Measurements from ENCODE around the gene TMEM229B.

TMEM229B gene

DNA sequence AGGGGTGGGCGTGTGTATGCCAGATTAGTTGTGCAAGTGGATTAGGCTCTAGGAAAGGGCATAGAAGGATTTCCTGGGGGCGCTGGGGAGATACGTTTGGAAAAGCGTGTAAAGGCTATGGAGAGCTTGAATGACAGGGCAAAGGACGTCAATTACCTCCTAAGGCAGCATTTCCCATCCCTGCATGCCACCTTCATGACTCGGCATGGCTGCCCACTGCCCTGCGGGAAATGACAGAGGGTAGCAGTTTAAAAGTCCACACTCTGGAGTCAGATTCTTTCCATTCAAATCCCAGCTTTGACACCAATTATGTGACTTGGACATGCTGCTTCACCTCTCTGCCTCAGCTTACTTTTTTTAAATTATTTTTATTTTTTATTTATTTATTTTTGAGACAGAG is 14.8 kb upstream of the TMEM229B start:
- H3K27me3 Mint-ChIP-seq, result no peaks in the 10 kb centered on the region
- H3K4me3 Mint-ChIP-seq, result no peak overlapping the region
- no peak overlapping the region for H3K27ac Mint-ChIP-seq
- DNase-seq (no peak), ATAC-seq (no peak)
- peaks cover under 1% of the 10 kb centered on the region for H3K4me1 Mint-ChIP-seq
- no peaks in the 10 kb centered on the region for H3K9me3 Mint-ChIP-seq

DNA sequence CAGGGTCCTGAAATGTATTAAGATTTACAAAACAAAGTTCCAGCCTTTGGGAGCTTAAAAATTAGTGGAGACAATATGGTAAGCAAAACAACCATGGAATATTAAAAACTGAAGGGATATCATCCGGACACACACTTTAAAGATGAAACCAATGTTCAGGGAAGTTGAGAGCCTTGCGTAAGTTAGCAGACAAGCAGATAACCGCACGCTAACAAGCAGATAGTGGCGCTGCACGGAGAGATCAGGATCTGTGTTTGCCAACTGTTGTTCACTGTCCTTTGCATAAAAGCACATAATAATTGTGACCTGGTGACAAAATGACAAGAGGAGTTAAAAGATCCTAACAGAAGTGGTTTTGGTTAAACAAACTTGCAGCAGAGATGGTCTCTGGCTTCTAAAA is 14.3 kb upstream of the TMEM229B start:
- Mint-ChIP-seq H3K27ac (no peak overlapping the region), H3K4me1 (peaks cover 5% of the 10 kb centered on the region), H3K4me3 (no peak overlapping the region), H3K9me3 (no peaks in the 10 kb centered on the region), H3K27me3 (no peaks in the 10 kb centered on the region)
- DNase-seq (no peak), ATAC-seq (no peak)

DNA sequence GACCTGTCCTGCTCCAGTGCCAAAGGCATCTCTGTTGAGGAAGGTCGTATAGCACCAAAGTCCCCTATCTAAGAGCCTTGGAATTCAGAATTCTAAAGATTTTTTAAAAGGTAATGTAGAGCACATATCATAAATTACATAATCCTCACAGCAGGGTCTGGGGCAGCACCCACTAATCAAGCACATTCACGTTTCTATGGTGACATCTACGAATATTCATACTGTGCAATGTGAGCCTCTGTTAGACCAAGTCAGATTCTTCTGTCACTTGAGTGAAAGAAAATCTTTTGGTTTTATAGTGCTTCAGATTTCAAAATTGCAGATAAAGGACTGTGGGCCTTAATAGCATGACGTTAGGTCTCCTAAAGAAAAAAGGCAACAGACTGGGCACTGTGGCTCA is 13.1 kb upstream of the TMEM229B start:
- no peak for DNase-seq
- no peak for ATAC-seq
- Mint-ChIP-seq H3K4me1 (peaks cover 10% of the 10 kb centered on the region), H3K4me3 (no peak overlapping the region), H3K27me3 (no peaks in the 10 kb centered on the region), H3K9me3 (no peaks in the 10 kb centered on the region), H3K27ac (no peak overlapping the region)

DNA sequence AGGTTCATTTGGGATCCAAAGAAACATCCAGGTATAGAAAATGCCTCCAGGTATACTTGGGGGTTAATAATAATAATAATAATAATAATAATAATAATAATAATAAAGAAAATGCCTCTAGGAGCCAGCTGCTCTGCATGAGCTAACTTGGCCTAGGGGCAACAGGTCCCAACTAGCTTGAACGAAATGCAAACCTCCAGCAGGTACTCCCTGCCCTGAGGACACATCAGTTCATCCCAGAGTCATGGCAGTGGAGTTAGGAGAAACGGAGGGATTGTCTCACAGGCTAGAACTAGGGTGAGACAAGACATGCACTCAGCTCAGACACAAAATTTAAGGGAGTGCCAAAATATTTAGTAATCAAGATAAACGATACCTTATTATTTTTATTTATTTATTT is 12.5 kb upstream of the TMEM229B start:
- H3K9me3 Mint-ChIP-seq, result no peaks in the 10 kb centered on the region
- ATAC-seq (no peak), DNase-seq (no peak)
- no peak overlapping the region for H3K4me3 Mint-ChIP-seq
- peaks cover 10% of the 10 kb centered on the region for H3K4me1 Mint-ChIP-seq
- H3K27me3 Mint-ChIP-seq, result no peaks in the 10 kb centered on the region
- H3K27ac Mint-ChIP-seq, result no peak overlapping the region

DNA sequence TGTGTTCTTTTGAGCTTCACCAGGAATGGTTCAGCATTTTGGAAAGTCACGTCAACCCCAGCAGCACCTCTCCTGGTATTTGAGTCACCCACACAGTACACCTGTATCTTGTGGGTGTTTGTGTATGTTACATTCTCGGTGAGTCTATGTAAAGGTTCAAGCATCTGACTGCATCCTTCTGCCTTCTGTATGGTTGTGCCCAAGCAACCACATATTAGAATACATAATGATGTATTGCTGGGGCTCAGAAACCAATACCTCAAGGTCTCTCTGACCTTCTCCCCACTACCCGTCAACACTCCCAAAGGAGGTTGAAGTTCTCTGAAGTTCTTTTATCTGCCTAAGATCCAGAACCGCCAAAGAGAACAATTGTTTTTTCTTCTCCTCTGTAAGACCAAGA is 9.2 kb upstream of the TMEM229B start:
- peaks cover 10% of the 10 kb centered on the region for H3K4me1 Mint-ChIP-seq
- ATAC-seq, result peak; percentile 80
- no peak overlapping the region for H3K4me3 Mint-ChIP-seq
- H3K27me3 Mint-ChIP-seq, result no peaks in the 10 kb centered on the region
- no peak overlapping the region for H3K27ac Mint-ChIP-seq
- no peak for DNase-seq
- H3K9me3 Mint-ChIP-seq, result peaks cover 19 to 20% of the 10 kb centered on the region in 2 donors

DNA sequence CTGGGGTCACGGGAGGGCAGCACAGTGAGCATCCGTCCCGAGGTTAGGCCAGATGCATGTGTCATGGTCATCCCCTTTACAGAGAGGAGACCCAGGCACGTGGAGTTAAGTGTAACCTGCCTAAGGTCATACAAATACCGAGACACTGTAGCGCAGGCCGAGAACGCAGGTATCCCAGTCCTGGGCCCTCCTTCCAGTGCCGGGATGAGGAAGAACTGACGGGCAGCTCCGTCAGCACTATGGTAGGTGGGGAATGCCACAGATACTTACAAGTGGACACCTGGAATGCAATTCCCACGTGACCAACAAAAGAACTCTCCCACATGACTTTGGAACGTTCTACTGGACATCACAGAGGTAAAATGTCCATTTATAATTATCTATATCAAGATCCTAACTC is 8.7 kb upstream of the TMEM229B start:
- Mint-ChIP-seq H3K27me3 (peaks cover 1% of the 10 kb centered on the region), H3K9me3 (peaks cover 22 to 24% of the 10 kb centered on the region in 2 donors), H3K4me1 (peaks cover 10% of the 10 kb centered on the region), H3K4me3 (no peak overlapping the region), H3K27ac (no peak overlapping the region)
- DNase-seq (no peak), ATAC-seq (no peak)

DNA sequence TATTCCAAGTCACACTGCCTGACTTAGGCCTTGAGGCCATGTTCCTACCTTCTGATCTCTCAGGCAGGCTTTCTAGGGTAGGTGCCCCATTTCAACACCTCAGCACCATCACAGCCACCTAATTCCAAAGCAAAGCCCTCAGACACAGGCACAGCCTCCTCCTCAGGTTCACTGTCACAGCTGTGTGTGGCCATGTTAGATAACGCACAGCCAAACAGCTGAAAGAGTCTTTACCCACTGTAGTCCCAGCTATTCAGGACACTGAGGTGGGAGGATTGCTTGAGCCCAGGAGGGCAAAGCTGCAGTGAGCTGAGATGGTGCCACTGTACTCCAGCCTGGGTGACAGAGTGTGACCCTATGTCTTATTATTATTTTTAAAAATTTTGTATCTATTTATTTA is 7.3 kb upstream of the TMEM229B start:
- Mint-ChIP-seq H3K4me1 (peaks cover 20% of the 10 kb centered on the region), H3K27me3 (peaks cover 8% of the 10 kb centered on the region), H3K4me3 (no peak overlapping the region), H3K27ac (no peak overlapping the region), H3K9me3 (peaks cover 22 to 30% of the 10 kb centered on the region in 2 donors)
- DNase-seq (no peak), ATAC-seq (no peak)

DNA sequence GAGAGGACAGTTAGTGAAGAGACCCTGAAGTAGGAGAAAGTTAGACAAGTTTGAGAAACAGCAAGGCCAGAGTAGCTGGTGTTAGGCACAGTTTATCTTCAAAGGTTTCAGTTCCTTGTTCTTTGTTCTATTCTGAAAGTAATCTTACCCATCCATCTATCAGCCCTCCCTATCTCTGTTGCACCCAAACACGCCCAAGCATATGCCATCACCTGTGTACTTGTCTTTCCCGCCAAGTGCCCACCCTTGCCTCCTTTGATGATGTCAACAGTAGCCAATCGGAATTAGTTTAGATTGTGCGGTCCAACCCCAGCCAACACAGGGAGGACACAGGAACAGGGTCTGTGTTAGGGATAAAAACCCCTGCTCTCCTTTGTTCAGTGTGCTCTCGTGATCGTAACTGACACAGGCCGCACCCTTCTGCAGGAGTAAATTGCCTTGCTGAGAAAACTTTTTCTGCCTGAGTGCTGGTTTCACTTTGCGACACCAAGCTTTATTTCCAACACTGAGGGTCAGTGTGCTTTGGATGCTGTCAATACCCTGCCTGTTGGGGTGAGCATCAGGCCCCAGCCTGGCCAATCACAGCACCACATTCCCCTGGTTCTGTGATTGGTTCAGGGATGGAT is 4.7 kb upstream of the TMEM229B start:
- no peak overlapping the region for H3K4me3 Mint-ChIP-seq
- H3K4me1 Mint-ChIP-seq, result peaks cover 44% of the 10 kb centered on the region
- H3K27me3 Mint-ChIP-seq, result peaks cover 23% of the 10 kb centered on the region
- H3K27ac Mint-ChIP-seq, result no peak overlapping the region
- DNase-seq, result no peak
- peaks cover 22 to 30% of the 10 kb centered on the region in 2 donors for H3K9me3 Mint-ChIP-seq
- no peak for ATAC-seq

DNA sequence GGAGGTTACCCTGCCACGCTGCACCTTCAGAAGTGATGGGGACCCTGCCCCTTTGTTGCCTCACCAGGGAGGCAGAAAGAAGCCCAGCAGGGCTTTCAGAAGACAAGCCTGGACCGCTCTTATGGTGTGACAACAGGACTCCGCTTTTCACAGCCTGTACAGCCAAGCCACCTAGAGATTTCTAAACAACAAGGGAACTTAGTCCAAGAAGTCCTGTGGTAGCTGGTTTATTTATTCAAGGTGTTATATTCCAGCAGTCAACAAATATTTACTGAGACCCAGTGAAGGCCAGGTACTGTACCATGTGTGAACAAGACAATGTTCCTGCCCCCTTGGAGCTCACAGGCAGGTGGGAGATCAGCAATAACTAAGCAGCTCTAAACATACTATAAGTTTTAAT is 4.0 kb upstream of the TMEM229B start:
- Mint-ChIP-seq H3K27me3 (peaks cover 23% of the 10 kb centered on the region), H3K4me1 (peaks cover 44% of the 10 kb centered on the region), H3K4me3 (no peak overlapping the region), H3K9me3 (peaks cover 22 to 30% of the 10 kb centered on the region in 2 donors), H3K27ac (no peak overlapping the region)
- no peak for DNase-seq
- ATAC-seq, result no peak

DNA sequence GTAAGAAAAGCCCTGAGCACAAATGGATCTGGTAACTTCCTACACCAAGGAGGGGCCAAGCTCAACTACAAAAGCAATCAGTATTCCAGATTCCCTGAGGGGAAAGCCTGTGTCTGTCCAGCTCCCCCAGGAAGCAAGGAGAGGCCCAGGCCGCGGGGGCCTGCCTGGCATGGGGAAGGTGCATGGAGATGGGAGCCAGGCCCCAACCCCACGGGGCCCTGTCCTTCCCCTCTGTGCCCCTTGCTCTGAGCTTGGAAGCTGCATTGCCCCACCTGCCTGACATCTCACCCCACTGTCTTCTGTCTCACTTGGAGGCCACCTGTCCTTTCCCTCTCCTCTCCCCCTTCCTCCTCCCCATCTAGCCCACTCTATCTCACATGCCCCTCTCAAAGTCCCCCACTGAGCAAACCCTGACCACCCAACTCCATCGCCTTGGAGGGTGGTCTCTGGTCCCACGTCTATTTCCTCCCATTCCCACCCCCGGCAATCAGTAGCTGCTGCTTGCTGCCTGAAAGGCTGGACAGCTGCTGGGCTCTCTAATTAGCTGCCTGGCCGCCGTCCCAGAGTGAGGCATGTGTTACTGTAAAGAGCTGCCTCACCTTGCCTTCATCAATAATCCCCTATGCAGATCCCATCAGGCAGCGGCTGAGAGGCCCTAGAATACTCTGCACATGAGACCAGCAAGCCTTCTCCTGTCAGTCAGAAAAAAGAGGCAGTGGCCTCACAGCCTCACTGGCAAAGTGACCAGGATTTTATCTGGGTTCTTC is 3.4 kb upstream of the TMEM229B start:
- DNase-seq (no peak), ATAC-seq (no peak)
- peaks cover 48% of the 10 kb centered on the region for H3K4me1 Mint-ChIP-seq
- H3K27ac Mint-ChIP-seq, result peak overlapping the region in 1 of 2 donors; percentile 74
- H3K27me3 Mint-ChIP-seq, result peaks cover 23% of the 10 kb centered on the region
- H3K9me3 Mint-ChIP-seq, result peaks cover 22 to 30% of the 10 kb centered on the region in 2 donors
- no peak overlapping the region for H3K4me3 Mint-ChIP-seq

DNA sequence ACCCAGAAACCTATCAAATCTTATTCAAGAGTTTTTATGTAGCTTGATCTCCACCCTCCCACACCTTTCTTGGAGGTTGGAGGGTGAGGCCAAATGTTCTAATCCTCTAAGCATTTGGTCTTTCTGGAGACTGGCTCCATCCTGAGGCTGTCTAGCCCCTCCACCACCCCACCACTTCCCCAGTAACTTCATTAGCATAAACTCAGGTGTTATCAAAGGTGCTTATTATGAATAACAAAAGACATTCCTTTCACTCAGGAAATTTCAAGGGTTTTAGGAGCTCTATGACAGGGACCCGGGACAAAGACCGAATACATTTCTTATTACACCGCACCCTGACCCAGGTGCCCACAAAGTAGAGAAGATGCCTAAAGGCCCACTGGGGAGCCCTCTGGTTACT is 2.8 kb upstream of the TMEM229B start:
- DNase-seq (no peak), ATAC-seq (no peak)
- peaks cover 22 to 30% of the 10 kb centered on the region in 2 donors for H3K9me3 Mint-ChIP-seq
- H3K27me3 Mint-ChIP-seq, result peaks cover 23% of the 10 kb centered on the region
- peaks cover 55% of the 10 kb centered on the region for H3K4me1 Mint-ChIP-seq
- no peak overlapping the region for H3K4me3 Mint-ChIP-seq
- H3K27ac Mint-ChIP-seq, result no peak overlapping the region

DNA sequence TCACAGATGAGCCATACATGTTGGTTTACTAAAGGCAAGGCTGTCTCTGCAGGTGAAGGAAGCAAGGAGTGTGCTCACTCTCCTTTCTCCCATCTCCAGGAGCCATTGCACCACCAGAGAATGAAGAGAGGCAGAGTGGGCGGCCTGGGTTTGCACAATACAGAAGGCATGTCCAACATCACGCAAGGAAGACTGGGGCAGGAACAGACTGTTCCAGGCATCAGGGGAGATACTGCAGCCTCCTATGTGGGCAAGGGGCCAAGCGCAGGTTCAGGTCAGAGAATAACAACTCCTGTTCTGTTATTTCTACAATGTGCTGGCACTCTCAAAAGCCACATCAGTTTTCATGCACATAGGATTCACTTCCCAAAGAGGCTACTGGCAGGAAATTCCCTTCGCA is 1.7 kb upstream of the TMEM229B start:
- Mint-ChIP-seq H3K9me3 (peaks cover 22 to 30% of the 10 kb centered on the region in 2 donors), H3K27me3 (peaks cover 23% of the 10 kb centered on the region), H3K27ac (no peak overlapping the region), H3K4me3 (no peak overlapping the region), H3K4me1 (peaks cover 65% of the 10 kb centered on the region)
- ATAC-seq (no peak), DNase-seq (no peak)

DNA sequence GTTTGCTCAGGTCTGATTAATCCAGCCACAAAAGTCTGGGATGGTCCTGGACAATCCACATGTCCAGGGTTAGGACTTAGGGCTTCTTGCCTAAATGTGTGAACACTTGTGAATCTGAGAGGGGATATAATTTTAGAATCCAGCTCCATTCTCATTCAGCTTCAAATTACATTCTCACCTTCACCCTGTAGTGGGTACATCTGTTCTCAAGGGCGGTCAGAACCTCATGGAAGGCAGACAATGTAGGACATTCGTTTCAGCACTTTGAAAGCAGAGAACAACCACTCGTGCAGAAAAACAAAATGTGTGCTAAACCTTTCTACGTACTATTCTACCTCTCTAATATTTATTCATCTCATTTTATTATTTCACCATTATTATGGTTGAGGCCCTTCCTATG is 1.2 kb downstream of the TMEM229B start:
- no peak overlapping the region for H3K4me3 Mint-ChIP-seq
- peak overlapping the region in 1 of 2 donors; percentile 96 for H3K27ac Mint-ChIP-seq

DNA sequence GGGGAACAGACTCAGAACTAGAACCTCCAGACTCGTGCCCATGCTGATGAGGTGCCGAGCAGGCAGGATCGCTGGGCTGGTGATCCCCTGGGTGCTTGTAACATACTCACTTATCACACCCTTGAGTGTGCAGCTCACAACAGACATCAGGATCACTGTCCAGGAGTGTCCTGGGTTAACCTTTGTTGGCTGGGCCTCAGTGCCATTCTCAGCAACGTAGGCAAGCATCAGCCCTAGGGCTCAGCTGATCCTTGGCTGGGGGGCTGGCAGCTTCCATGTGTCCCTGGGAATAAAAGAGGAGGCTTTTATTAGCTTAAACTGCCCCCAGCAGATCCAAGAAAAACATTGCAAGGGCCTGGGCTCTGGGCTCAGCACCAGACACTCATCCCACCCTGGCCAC is 1.6 kb downstream of the TMEM229B start:
- Mint-ChIP-seq H3K27me3 (peaks cover 18% of the 10 kb centered on the region), H3K27ac (no peak overlapping the region), H3K4me3 (no peak overlapping the region), H3K4me1 (peaks cover 74% of the 10 kb centered on the region), H3K9me3 (peaks cover 0 to 3% of the 10 kb centered on the region in 2 donors)
- ATAC-seq (no peak), DNase-seq (no peak)

More for the DNA sequence above, 1.2 kb downstream of the TMEM229B start:
- DNase-seq (no peak), ATAC-seq (no peak)
- Mint-ChIP-seq H3K4me1 (peaks cover 76% of the 10 kb centered on the region), H3K27me3 (peaks cover 23% of the 10 kb centered on the region), H3K9me3 (peaks cover 0 to 8% of the 10 kb centered on the region in 2 donors)

DNA sequence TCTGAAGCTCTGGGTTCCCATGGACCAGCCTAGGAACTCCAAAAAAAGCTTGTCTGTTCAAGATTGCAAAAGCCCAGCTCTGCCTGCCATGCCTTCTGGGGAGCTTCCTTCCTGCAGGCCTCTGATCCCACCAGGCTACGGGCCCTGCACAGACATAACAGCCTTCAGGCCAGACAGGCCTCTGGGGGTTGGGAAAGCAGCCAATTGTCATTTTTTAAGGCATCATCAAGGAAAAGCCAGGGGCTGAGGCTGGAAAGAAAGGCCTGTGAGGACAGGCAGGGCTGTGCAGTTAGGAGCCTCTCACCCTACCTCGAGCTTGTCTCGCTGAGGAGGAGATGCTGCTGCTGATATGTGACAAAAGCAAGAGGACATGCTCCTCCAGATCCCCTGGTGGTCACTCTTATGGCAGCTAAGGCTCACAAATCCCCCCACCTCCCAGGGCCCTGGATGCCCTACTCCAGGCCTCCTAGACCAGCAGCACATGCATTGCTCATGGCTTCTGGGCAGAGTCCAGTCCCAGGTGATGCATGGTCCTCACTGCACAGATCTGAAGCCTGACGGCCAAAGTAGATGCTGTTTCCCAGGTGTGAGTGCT is 2.9 kb downstream of the TMEM229B start:
- Mint-ChIP-seq H3K9me3 (no peaks in the 10 kb centered on the region), H3K27me3 (peaks cover 12% of the 10 kb centered on the region), H3K27ac (peak overlapping the region in 1 of 2 donors; percentile 30), H3K4me3 (no peak overlapping the region), H3K4me1 (peaks cover 78% of the 10 kb centered on the region)
- DNase-seq (no peak), ATAC-seq (no peak)

DNA sequence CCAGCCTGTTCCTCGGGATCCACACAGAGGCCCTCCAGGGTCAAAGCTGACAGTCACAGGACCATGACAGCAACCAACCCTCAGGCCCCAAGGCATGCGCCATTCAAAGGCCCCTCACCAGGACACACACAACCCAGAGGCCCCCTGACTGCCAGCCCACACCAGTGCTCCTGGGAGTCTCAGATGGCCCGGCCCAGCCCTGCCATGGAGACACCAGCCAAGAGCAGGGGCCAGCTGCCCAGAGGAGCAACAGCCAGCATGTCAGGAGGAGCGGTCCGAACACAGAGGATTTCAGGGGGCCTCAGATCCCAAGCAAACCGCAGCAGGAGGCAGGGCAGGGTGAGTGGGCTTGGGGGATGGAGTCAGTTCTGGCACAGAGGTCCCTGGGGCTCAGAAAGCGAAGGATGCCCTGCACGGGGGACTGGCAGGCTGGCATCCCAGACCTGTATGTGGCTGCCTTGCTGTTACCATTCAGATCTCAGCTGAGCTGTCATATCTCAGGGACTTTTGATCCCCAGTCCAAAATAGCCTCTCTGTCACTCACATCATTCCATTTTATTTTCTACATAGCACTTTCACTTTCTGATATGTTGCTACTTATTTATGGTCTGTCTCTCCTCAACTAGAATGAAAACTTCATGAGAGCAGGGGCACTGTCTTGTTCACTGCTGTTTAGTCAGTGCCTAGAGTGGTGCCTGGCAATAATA is 4.8 kb downstream of the TMEM229B start:
- peaks cover 62% of the 10 kb centered on the region for H3K4me1 Mint-ChIP-seq

More for the DNA sequence above, 4.8 kb downstream of the TMEM229B start:
- H3K9me3 Mint-ChIP-seq, result no peaks in the 10 kb centered on the region
- ATAC-seq (no peak), DNase-seq (no peak)
- H3K4me3 Mint-ChIP-seq, result no peak overlapping the region
- peak overlapping the region; percentile 54 to 73 for H3K27ac Mint-ChIP-seq
- H3K27me3 Mint-ChIP-seq, result no peaks in the 10 kb centered on the region

Data from stimulated activated naive CD8-positive, alpha-beta T cell treated with anti-CD3 and anti-CD28 coated beads, Interleukin-15, amount 100 ng/mL, for 72 hours (primary cell).